GM18505 (cell line): ENCODE results near the gene CSF3.
"Not testable (repeated sequence)": the region's sequence is repeated elsewhere in the genome, so short reads cannot be mapped to it uniquely, and the experiment has no call there.

Experiments used
- ATAC-seq: cut with Tn5 transposase; IDR thresholded peaks from one replicate; pipeline ENCODE4 v1.9.1; 2021; ENCODE audit not compliant: unreplicated experiment
- POLR2A ChIP-seq: IDR thresholded peaks from 4 replicates; pipeline ENCODE4 v1.6.1; 2011; ENCODE audit warnings: borderline replicate concordance; ENCODE audit not compliant: insufficient read depth, insufficient read length; ENCODE audit errors: extremely low read depth

The CSF3 gene

GRCh38 chr17:39981207-39981741 lies 34.0 kb upstream of the CSF3 start:
- ATAC-seq = no peak
- TF ChIP-seq POLR2A = no peak

GRCh38 chr17:39981766-39982375 lies 33.4 kb upstream of the CSF3 start:
- TF ChIP-seq POLR2A = no peak

DNA sequence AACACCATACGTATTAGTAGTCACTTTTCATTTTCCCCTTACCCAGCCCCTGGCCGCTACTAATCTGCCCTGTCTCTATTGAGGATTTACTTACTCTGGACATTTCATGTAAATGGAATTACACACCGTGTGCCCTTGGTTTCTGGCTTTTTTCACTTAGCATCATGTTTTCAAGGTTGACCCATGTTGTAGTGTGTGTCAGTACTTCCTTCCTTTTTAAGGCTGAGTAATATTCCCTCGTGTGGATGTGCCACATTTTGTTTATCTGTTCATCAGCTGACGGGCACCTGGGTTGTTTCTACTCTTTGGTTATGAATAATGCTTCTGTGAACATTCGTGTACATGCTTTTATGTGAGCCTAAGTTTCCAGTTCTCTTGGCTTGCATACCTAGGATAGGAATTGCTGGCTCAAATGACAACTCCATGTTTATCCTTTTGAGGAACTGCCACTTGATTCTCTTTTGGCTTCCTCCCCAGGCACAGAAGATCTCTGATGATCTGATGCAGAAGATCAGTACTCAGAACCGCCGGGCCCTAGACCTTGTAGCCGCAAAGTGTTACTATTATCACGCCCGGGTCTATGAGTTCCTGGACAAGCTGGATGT lies 26.9 kb upstream of the CSF3 start:
- ATAC-seq = no peak
- no peak for TF ChIP-seq POLR2A

More at GRCh38 chr17:39981766-39982375, 33.4 kb upstream of the CSF3 start:
- ATAC-seq = no peak

DNA sequence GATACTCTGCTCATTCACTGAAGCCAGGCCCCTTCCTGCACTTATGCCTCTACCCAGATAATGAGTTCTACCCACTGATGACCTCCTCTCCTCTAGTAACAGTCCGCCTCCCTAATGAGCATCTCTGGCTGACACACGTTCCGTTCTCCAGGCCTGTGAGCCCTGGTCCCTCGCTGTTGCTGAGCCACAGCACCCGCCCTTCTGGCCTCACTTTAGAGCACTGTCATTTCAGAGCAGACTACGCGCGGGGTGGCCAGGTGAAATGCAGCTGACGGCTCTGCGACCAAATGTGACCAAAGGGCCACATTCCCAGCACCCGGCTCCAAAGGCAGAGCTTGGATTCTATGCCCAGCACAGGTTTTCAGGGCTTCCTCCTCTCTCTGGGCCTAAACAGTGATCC lies 20.8 kb upstream of the CSF3 start:
- no peak for TF ChIP-seq POLR2A

DNA sequence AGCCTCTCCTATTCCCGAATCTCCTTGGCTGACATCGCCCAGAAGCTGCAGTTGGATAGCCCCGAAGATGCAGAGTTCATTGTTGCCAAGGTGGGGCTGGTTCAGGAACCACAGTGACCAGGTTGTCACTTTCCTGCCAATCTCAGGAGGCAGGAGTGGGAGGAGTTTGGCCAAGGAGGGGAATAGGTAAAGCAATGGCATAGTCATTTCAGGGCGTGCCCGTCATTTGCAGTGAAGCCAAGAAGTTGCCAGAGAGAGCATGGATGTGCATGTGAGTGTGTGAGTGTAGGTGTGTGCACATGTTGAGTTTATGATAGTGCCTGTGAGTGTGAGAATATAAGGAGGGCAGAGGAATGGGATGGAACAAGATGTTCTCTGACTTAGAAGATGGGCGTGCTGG lies 19.8 kb upstream of the CSF3 start:
- no peak for ATAC-seq
- TF ChIP-seq POLR2A = no peak

More for the DNA sequence above, 20.8 kb upstream of the CSF3 start:
- ATAC-seq = no peak

GRCh38 chr17:39996162-39996561 lies 19.1 kb upstream of the CSF3 start:
- ATAC-seq = no peak
- TF ChIP-seq POLR2A = no peak

DNA sequence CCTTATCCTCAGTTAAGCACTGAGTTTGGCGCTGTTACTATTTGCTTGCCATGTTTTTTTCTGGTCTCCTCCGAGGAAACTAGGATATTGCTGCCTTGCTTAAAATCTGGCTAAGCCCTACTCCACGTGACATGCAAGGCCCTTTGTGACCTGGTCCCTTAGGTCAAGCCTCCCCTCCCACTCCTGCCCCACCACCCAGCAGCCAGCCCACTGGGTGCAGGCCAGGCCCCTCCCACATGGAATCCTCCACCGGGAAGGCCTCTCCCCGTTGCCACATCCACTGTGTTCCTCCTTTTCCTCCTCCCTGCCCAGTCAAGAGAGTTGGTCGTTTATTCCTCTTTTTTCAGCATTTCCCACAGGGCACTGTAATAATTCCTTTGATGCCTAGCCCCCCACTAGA lies 18.4 kb upstream of the CSF3 start:
- no peak for TF ChIP-seq POLR2A
- no peak for ATAC-seq

DNA sequence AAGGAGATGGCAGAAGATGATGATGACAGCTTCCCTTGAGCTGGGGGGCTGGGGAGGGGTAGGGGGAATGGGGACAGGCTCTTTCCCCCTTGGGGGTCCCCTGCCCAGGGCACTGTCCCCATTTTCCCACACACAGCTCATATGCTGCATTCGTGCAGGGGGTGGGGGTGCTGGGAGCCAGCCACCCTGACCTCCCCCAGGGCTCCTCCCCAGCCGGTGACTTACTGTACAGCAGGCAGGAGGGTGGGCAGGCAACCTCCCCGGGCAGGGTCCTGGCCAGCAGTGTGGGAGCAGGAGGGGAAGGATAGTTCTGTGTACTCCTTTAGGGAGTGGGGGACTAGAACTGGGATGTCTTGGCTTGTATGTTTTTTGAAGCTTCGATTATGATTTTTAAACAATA lies 17.7 kb upstream of the CSF3 start:
- no peak for ATAC-seq
- TF ChIP-seq POLR2A = peak; percentile 9

DNA sequence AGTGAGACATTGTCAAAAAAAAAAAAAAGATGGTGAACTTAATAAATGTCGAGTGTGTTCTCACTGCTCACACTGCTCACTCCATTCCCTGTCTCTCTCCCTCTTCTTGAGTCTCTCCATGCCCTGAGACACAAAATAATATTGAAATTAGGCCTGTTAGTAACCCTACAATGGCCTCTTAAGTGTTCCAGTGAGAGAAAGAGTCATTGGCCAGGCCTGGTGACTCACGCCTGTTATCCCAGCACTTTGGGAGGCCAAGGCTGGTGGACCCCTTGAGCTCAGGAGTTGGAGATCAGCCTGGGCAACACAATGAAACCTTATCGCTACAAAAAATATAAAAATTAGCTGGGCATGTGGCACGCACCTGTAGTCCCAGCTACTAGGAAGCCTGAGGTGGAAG lies 16.2 kb upstream of the CSF3 start:
- no peak for ATAC-seq
- no peak for TF ChIP-seq POLR2A

GRCh38 chr17:40000161-40000560 lies 15.1 kb upstream of the CSF3 start:
- no peak for ATAC-seq
- no peak for TF ChIP-seq POLR2A

DNA sequence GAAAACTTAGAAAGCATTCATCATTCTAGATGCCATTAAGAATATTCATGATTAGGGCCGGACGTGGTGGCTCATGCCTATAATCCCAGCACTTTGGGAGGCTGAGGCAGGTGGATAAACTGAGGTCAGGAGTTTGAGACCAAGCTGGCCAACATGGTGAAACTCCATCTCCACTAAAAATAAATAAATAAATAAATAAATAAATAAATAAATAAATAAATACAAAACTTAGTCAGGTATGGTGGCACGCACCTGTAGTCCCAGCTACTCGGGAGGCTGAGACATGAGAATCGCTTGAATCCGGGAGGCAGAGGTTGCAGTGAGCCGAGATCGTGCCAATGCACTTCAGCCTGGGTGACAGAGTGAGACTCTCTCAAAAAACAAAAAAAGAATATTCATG lies 13.9 kb upstream of the CSF3 start:
- ATAC-seq = not testable (repeated sequence)

- TF ChIP-seq POLR2A = no peak
- ATAC-seq = no peak
Measured at GRCh38 chr17:40004072-40004471, 11.2 kb upstream of the CSF3 start.

DNA sequence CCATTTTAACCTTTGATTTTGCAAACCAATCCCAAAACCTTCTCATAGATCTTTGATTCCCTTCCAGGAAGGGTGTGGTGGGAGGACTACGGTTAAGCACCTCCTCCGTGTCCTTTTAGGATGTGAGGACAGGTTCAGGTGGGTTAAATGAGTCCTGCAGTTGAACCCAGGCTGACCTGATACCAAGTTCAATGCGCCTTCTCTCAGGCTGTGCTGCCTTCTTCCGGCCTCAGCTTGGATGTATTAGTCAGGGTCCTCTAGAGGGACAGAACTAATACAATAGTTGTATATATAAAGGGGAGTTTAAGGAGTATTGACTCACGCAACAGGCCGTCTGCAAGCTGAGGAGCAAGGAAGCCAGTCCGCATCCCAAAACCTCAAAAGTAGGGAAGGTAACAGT lies 10.5 kb upstream of the CSF3 start:
- ATAC-seq = no peak
- no peak for TF ChIP-seq POLR2A

DNA sequence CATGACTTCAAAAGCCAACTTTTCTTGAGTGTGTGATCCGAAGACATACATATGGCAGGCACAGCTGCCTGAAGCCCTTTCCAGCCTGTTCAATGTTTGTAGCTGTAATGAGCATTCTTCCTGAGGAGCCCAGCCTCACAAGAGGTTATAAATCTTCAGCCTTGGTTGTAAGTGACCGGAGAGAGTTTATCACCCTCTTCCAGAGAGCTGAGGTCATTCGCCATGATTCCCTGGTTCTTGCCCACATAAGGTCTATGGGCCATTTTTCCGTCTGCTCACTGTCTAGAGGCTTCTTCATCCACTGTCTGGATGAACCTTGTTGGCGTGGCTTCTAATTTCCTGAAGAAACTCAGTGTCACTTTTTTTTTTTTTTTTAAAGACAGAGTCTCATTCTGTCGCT lies 9.7 kb upstream of the CSF3 start:
- ATAC-seq = no peak
- no peak for TF ChIP-seq POLR2A

DNA sequence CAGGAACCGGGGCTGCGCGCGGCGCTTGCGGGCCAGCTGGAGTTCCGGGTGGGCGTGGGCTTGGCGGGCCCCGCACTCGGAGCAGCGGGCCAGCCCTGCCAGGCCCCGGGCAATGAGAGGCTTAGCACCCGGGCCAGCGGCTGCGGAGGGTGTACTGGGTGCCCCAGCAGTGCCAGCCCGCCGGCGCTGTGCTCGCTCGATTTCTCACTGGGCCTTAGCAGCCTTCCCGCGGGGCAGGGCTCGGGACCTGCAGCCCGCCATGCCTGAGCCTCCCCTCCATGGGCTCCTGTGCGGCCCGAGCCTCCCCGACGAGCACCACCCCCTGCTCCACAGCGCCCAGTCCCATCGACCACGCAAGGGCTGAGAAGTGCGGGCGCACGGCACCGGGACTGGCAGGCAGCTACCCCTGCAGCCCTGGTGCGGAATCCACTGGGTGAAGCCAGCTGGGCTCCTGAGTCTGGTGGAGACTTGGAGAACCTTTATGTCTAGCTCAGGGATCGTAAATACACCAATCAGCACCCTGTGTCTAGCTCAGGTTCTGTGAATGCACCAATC lies 4.2 kb upstream of the CSF3 start:
- not testable (repeated sequence) for ATAC-seq

GRCh38 chr17:40012017-40012647 lies 3.1 kb upstream of the CSF3 start:
- ATAC-seq = not testable (repeated sequence)
